ENCODE measurements around the gene GPATCH1. TPM values are rescaled to one million over a fixed set of nuclear protein-coding genes. Genes with fewer than 3 reads are reported as not detected.

Gene GPATCH1
- total RNA-seq, 3 donors from 2014 or later (not counting 1 experiment from before 2014, with no cell fraction given) = 9.1 to 15.0 (median 12.7) TPM

- no peaks in the 10 kb centered on the region for H3K9me3 ChIP-seq (ENCODE audit: control insufficient read depth, insufficient read depth, low read length)
- H3K27ac ChIP-seq (ENCODE audit: low read length) = no peak overlapping the region
- peaks cover 38% of the 10 kb centered on the region for H3K4me1 ChIP-seq (ENCODE audit: control insufficient read depth, insufficient read depth, low read length)
- no peak for DNase-seq
- TF ChIP-seq CTCF (IDR thresholded peaks at IDR 0.05) = no peak
- Mint-ChIP-seq H3K4me3 (no peak overlapping the region), H3K4me1 (peaks cover 27 to 36% of the 10 kb centered on the region in 2 donors), H3K9me3 (no peaks in the 10 kb centered on the region), H3K27ac (no peak overlapping the region), H3K36me3 (no peaks in the 10 kb centered on the region), H3K27me3 (ENCODE audit: low read depth in 2 of 2) (no peaks in the 10 kb centered on the region)
- intact Hi-C loops (cut with micrococcal nuclease) = no loop called here
- no peaks in the 10 kb centered on the region for H3K36me3 ChIP-seq (ENCODE audit: control insufficient read depth, insufficient read depth, low read length)
- H3K27me3 ChIP-seq (ENCODE audit: control insufficient read depth, insufficient read depth, low read length) = no peaks in the 10 kb centered on the region
- ATAC-seq = no peak
- 89% methylated on average over 5 of the region's 5 CpGs for WGBS (ENCODE audit: insufficient coverage)
- no peak overlapping the region for H3K4me3 ChIP-seq (ENCODE audit: low read length)
Observed at GRCh38 chr19:33156334-33156733, 75.4 kb downstream of the GPATCH1 start.

- H3K9me3 Mint-ChIP-seq = no peaks in the 10 kb centered on the region
- H3K27me3 ChIP-seq (ENCODE audit: control insufficient read depth, insufficient read depth, low read length) = no peaks in the 10 kb centered on the region
- H3K27me3 Mint-ChIP-seq (ENCODE audit: low read depth in 2 of 2) = no peaks in the 10 kb centered on the region
- H3K36me3 ChIP-seq (ENCODE audit: control insufficient read depth, insufficient read depth, low read length) = no peaks in the 10 kb centered on the region
- no peak for TF ChIP-seq CTCF (IDR thresholded peaks at IDR 0.05)
- no peak for DNase-seq
- WGBS (ENCODE audit: insufficient coverage) = 33% methylated on average over 3 of the region's 3 CpGs
- intact Hi-C loops (cut with micrococcal nuclease) = no loop called here
- no peaks in the 10 kb centered on the region for H3K36me3 Mint-ChIP-seq
- H3K4me1 ChIP-seq (ENCODE audit: control insufficient read depth, insufficient read depth, low read length) = peaks cover 45% of the 10 kb centered on the region
- H3K27ac ChIP-seq (ENCODE audit: low read length) = no peak overlapping the region
- no peak for ATAC-seq
- H3K4me3 Mint-ChIP-seq = peak overlapping the region; percentile 37
- H3K4me1 Mint-ChIP-seq = peaks cover 35 to 44% of the 10 kb centered on the region in 2 donors
- H3K27ac Mint-ChIP-seq = peak overlapping the region in 1 of 2 donors; percentile 71
- H3K9me3 ChIP-seq (ENCODE audit: control insufficient read depth, insufficient read depth, low read length) = no peaks in the 10 kb centered on the region
- H3K4me3 ChIP-seq (ENCODE audit: low read length) = no peak overlapping the region
Observed at GRCh38 chr19:33157906-33158305, 76.9 kb downstream of the GPATCH1 start.

GRCh38 chr19:33158365-33158764 is 77.4 kb downstream of the GPATCH1 start:
- peaks cover 45% of the 10 kb centered on the region for H3K4me1 ChIP-seq (ENCODE audit: control insufficient read depth, insufficient read depth, low read length)
- H3K9me3 Mint-ChIP-seq = no peaks in the 10 kb centered on the region
- no peaks in the 10 kb centered on the region for H3K27me3 ChIP-seq (ENCODE audit: control insufficient read depth, insufficient read depth, low read length)
- ATAC-seq (no peak), DNase-seq (no peak)
- no peaks in the 10 kb centered on the region for H3K36me3 ChIP-seq (ENCODE audit: control insufficient read depth, insufficient read depth, low read length)
- H3K4me1 Mint-ChIP-seq = peaks cover 35 to 44% of the 10 kb centered on the region in 2 donors
- H3K27ac ChIP-seq (ENCODE audit: low read length) = no peak overlapping the region
- peak overlapping the region in 1 of 2 donors; percentile 71 for H3K27ac Mint-ChIP-seq
- H3K36me3 Mint-ChIP-seq = no peaks in the 10 kb centered on the region
- H3K4me3 Mint-ChIP-seq = no peak overlapping the region
- intact Hi-C loops (cut with micrococcal nuclease) = no loop called here
- TF ChIP-seq CTCF (IDR thresholded peaks at IDR 0.05) = no peak
- no peak overlapping the region for H3K4me3 ChIP-seq (ENCODE audit: low read length)
- no peaks in the 10 kb centered on the region for H3K9me3 ChIP-seq (ENCODE audit: control insufficient read depth, insufficient read depth, low read length)
- 78% methylated on average over 6 of the region's 6 CpGs for WGBS (ENCODE audit: insufficient coverage)
- H3K27me3 Mint-ChIP-seq (ENCODE audit: low read depth in 2 of 2) = no peaks in the 10 kb centered on the region

GRCh38 chr19:33159149-33159548 is 78.2 kb downstream of the GPATCH1 start:
- intact Hi-C loops (cut with micrococcal nuclease) = no loop called here
- no peak for TF ChIP-seq CTCF (IDR thresholded peaks at IDR 0.05)
- peaks cover 35 to 44% of the 10 kb centered on the region in 2 donors for H3K4me1 Mint-ChIP-seq
- no peaks in the 10 kb centered on the region for H3K36me3 Mint-ChIP-seq
- ATAC-seq (no peak), DNase-seq (no peak)
- no peaks in the 10 kb centered on the region for H3K27me3 Mint-ChIP-seq (ENCODE audit: low read depth in 2 of 2)
- Histone ChIP-seq H3K9me3 (ENCODE audit: control insufficient read depth, insufficient read depth, low read length) (no peaks in the 10 kb centered on the region), H3K4me3 (ENCODE audit: low read length) (no peak overlapping the region), H3K27me3 (ENCODE audit: control insufficient read depth, insufficient read depth, low read length) (no peaks in the 10 kb centered on the region), H3K36me3 (ENCODE audit: control insufficient read depth, insufficient read depth, low read length) (no peaks in the 10 kb centered on the region), H3K27ac (ENCODE audit: low read length) (no peak overlapping the region), H3K4me1 (ENCODE audit: control insufficient read depth, insufficient read depth, low read length) (peaks cover 45% of the 10 kb centered on the region)
- no CpG with 5 or more reads among the region's 4 CpGs for whole genome bisulfite sequencing (ENCODE audit: insufficient coverage)
- H3K4me3 Mint-ChIP-seq = no peak overlapping the region
- peak overlapping the region in 1 of 2 donors; percentile 86 for H3K27ac Mint-ChIP-seq
- H3K9me3 Mint-ChIP-seq = no peaks in the 10 kb centered on the region

Measured in natural killer cell (primary cell).